Transverse colon (tissue), 4 donors: ENCODE measurements around the gene SMARCD3. TPM values are rescaled to one million over a fixed set of nuclear protein-coding genes. Genes with fewer than 3 reads are reported as not detected.

Source experiments
- DNase-seq: peaks from one replicate; pipeline ENCODE4 v3.0.0-alpha.2; 2019
- H3K27ac ChIP-seq, 4 donors: fragments of 200-600 bp; sonication (generic); 2 replicates each; pipeline ENCODE4 v1.5.1; 2016 to 2018; ENCODE audit warnings: inconsistent platforms in 4 of 4
- H3K27me3 ChIP-seq: fragments of 200-600 bp; sonication (generic); 2 replicates; pipeline ENCODE4 v1.5.1; 2017; ENCODE audit warnings: inconsistent platforms
- H3K36me3 ChIP-seq, 4 donors: fragments of 200-600 bp; sonication (generic); 2 replicates each; pipeline ENCODE4 v1.5.1; 2017 to 2019; ENCODE audit warnings: inconsistent platforms in 4 of 4
- H3K4me1 ChIP-seq, 4 donors: fragments of 200-600 bp; sonication (generic); 2 replicates each; pipeline ENCODE4 v1.5.1; 2017 to 2020; ENCODE audit warnings: inconsistent platforms in 4 of 4
- H3K4me3 ChIP-seq, 4 donors: fragments of 200-600 bp; sonication (generic); 1 replicate in 1 of 4; 2 replicates in 3 of 4; pipeline versions ENCODE4 v1.5.1 to v1.6.1; 2017 to 2019; ENCODE audit warnings: inconsistent platforms in 4 of 4
- H3K9me3 ChIP-seq, 2 donors: fragments of 200-600 bp; sonication (generic); 2 replicates each; pipeline ENCODE4 v1.5.1; 2017 to 2019; ENCODE audit warnings: inconsistent platforms in 2 of 2
- EP300 ChIP-seq: sonication (generic); formaldehyde crosslinking; IDR thresholded peaks from one replicate; pipeline ENCODE4 v1.6.1; 2017; ENCODE audit warnings: antibody characterized with exemption, low read depth
- POLR2A ChIP-seq: fragments of 450-650 bp; IDR thresholded peaks from one replicate; pipeline ENCODE4 v1.6.1; 2016; ENCODE audit warnings: antibody characterized with exemption, mild to moderate bottlenecking, moderate library complexity
- POLR2AphosphoS5 ChIP-seq, 3 donors: sonication (generic); formaldehyde crosslinking; IDR thresholded peaks; one replicate each; pipeline ENCODE4 v1.6.1; 2016; ENCODE audit warnings: antibody characterized with exemption in 3 of 3
- WGBS, 2 donors: methylation state at CpG; one replicate each; pipeline ENCODE4 v1.1.5; 2018; ENCODE audit warnings: low coverage in 1 of 2; 5-methylcytosine and 5-hydroxymethylcytosine counted together
- in situ Hi-C, 4 donors: fragments of 200-750 bp; cut with MboI; loops; one replicate each; pipeline versions ENCODE4 v1.15.0 to v1.15.1; 2017; ENCODE audit warnings: low sequenced_read_pairs in 3 of 4, low pct_ligation_motif_present in 1 of 4, low pct_unique_long_range_greater_than_20kb in 1 of 4
- intact Hi-C: fragments of 100-400 bp; cut with DNase I; formaldehyde crosslinking; loops from one replicate; pipeline ENCODE4 v1.15.1; 2023; ENCODE audit warnings: low total_unique reads
- total RNA-seq, 4 donors: library from RNA; depleted of rRNA; stranded (reverse); fragments of >200 nt; gene quantifications; one replicate each; pipeline ENCODE4 v1.1.0, GENCODE V29; 2016
- TF ChIP-seq, protein P1 (sequence below), 5 experiments: fragments of 200-600 bp in 3 of 5; fragments of 450-650 bp in 2 of 5; sonication (generic) in 3 of 5; IDR thresholded peaks; 1 replicate in 2 of 5; 2 replicates in 3 of 5; pipeline ENCODE4 v1.5.1; 2016 to 2017; ENCODE audit warnings: antibody characterized with exemption in 5 of 5, inconsistent platforms in 3 of 5, mild to moderate bottlenecking in 2 of 5, moderate library complexity in 1 of 5

Gene SMARCD3
- total RNA-seq, 4 donors from 2014 or later, result 6.6 to 19.1 (median 9.9) TPM

DNA sequence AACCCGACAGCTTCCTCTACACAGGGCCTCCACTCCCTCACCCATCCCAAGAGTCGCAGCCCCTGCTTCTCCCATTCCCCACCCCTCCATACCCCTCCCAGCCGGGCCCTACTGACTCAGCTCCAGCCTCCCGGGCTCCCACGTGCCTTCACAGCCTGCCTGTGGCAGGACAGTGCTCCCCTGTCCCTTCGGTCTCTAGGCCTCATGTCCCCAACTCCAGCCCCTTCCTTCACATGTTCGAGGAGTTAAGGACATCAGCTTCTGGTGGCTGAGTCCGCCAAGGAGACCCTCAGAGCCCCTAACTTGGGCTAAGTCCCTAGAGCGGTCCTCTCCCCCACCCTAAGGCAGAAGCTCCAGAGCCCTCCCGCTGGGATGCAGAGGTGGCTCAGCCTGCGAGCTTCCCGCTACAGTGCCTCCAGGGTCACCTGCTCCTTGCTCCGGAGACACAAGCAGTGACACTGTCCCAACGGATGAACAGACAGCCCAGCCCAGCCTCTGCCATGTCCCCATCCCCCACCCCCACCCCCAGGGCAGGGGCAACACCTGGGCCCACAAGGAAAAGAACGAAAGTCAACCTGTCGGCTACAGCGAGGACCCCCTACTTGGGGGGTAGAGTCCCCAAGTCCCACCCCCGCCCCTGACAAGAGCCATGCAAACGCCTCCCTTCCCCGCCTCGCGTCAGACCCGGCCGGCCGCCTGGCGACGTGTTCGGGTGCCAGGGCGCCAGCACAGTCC lies 716 bp downstream of the SMARCD3 start:
- H3K4me1 ChIP-seq, result peaks cover 26 to 83% (median 65%) of the 10 kb centered on the region in 4 donors
- no peaks in the 10 kb centered on the region for H3K36me3 ChIP-seq
- H3K27me3 ChIP-seq, result peaks cover 81% of the 10 kb centered on the region

DNA sequence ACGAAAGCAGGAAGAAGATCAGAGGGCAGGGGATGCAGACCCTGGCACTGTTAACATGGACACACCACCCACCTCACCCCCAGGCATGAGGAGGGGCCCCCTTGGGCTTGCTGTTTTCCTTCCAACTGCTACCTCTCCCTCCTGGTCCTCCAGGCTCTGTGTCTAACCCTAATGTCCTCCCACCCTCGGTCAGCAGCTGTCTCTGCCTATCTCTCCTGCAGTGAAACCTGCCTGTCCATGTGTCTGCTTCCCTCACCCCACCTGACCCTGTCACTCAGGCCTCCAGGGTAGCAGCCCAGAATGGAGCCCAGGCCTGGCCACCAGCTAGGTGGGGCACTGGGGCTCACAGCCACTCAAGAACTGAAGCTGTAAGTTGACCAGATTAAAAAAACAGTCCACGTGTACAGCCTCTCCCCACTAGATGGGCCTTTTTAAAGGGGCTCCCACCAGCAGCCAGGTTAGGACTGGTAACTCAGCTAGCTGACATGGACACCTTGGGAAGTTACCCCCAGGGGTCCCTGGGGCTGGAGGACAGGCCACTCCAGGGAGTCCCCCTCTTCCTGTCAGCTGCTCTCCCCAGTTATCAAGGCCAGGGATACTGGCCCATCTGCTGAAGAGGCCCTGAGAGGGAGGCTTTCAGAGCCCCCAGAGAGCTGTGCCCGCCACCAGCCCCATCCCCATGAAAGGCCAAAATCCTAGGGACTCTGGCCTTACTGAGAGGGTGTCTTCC lies 1.5 kb downstream of the SMARCD3 start:
- in situ Hi-C loops, result no loop called here
- WGBS, 2 donors, result 62% methylated on average over 3 of the region's 4 CpGs; no CpG with 5 or more reads in 1 of the 2 donors
- DNase-seq, result no peak
- Histone ChIP-seq H3K27ac (peak overlapping the region; percentile 85 to 96 (median 90)), H3K4me3 (peak overlapping the region in 2 of 4 donors; percentile 46 to 53), H3K36me3 (no peaks in the 10 kb centered on the region), H3K9me3 (no peaks in the 10 kb centered on the region), H3K27me3 (peaks cover 74% of the 10 kb centered on the region), H3K4me1 (peaks cover 26 to 77% (median 64%) of the 10 kb centered on the region in 4 donors)
- TF ChIP-seq EP300 (no peak), POLR2A (no peak), POLR2AphosphoS5 (IDR thresholded peaks at IDR 0.05) (no peak)
- TF ChIP-seq, protein P1, sequence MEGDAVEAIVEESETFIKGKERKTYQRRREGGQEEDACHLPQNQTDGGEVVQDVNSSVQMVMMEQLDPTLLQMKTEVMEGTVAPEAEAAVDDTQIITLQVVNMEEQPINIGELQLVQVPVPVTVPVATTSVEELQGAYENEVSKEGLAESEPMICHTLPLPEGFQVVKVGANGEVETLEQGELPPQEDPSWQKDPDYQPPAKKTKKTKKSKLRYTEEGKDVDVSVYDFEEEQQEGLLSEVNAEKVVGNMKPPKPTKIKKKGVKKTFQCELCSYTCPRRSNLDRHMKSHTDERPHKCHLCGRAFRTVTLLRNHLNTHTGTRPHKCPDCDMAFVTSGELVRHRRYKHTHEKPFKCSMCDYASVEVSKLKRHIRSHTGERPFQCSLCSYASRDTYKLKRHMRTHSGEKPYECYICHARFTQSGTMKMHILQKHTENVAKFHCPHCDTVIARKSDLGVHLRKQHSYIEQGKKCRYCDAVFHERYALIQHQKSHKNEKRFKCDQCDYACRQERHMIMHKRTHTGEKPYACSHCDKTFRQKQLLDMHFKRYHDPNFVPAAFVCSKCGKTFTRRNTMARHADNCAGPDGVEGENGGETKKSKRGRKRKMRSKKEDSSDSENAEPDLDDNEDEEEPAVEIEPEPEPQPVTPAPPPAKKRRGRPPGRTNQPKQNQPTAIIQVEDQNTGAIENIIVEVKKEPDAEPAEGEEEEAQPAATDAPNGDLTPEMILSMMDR (IDR thresholded peaks at IDR 0.05), result no peak
- intact Hi-C loops, result loop anchor here (5.0 kb wide), 1 partner anchor 55 kb away; no protein-coding TSS in a partner anchor

More for the DNA sequence above, 716 bp downstream of the SMARCD3 start:
- TF ChIP-seq, protein P1 (IDR thresholded peaks at IDR 0.05), result no peak
- no peak for TF ChIP-seq EP300
- no peak for TF ChIP-seq POLR2A
- TF ChIP-seq POLR2AphosphoS5 (IDR thresholded peaks at IDR 0.05), result no peak
- WGBS, 2 donors, result 13% methylated on average over 21 of the region's 29 CpGs; no CpG with 5 or more reads in 1 of the 2 donors
- no peak for DNase-seq
- H3K4me3 ChIP-seq, result peak overlapping the region; percentile 44 to 56 (median 50)
- intact Hi-C loops, result loop anchor here (5.0 kb wide), 1 partner anchor 55 kb away; no protein-coding TSS in a partner anchor
- no peaks in the 10 kb centered on the region for H3K9me3 ChIP-seq
- H3K27ac ChIP-seq, result peak overlapping the region; percentile 85 to 96 (median 90)
- in situ Hi-C loops, result no loop called here

DNA sequence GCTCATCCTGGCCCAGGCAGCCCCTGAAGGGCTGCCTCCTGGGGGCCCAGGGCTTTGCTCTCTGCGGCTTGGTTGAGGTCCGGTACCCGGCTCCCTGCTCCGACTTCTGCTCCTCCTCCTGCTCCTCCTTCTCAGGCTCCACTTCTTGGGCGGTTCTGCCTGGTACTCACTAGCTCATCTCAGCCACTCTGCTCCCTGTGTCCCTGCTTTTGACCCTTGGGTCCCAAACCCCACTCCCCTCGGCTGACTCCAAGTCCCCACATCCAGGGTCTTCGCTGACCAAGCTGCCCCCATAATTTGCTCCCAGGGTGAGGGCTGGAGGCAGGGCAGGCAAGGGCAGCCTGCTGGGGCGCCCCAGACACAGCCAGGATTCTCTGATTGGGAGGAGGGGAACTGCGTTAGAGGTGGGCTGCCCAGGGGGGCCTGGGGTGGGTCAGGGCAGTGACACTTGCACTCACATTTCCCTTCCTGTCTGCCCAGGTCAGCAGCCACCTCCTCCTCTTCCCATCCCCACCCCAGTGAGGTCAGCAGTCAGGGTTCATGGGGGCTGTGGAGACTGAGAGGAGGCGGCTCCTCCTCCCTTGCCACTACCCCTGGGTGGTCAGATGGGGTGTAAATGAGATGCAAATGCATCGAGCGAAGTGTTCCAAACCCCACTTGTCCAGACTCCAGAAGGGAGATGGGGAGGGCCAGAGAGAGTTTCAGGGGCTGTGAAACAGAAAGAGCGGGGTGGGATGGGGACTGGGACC lies 2.2 kb downstream of the SMARCD3 start:
- TF ChIP-seq, protein P1 (IDR thresholded peaks at IDR 0.05), result no peak
- TF ChIP-seq POLR2AphosphoS5 (IDR thresholded peaks at IDR 0.05), result no peak
- no peak for TF ChIP-seq EP300
- no peak for TF ChIP-seq POLR2A
- in situ Hi-C loops (no loop called here), intact Hi-C loops (loop anchor here (5.0 kb wide), 1 partner anchor 56 kb away; no protein-coding TSS in a partner anchor)
- Histone ChIP-seq H3K9me3 (no peaks in the 10 kb centered on the region), H3K4me3 (no peak overlapping the region), H3K27me3 (peaks cover 68% of the 10 kb centered on the region), H3K27ac (peak overlapping the region in 3 of 4 donors; percentile 89 to 96 (median 91)), H3K4me1 (peaks cover 25 to 72% (median 60%) of the 10 kb centered on the region in 4 donors), H3K36me3 (no peaks in the 10 kb centered on the region)
- WGBS, 2 donors, result 46 to 51% methylated on average over 4 to 13 of the region's 13 CpGs
- no peak for DNase-seq
